Measurements from ENCODE around the gene MAP10. TPM values are rescaled to one million over a fixed set of nuclear protein-coding genes. Genes with fewer than 3 reads are reported as not detected.

Gene MAP10
- total RNA-seq, 1 donor from 2014 or later: 3.3 TPM

DNA sequence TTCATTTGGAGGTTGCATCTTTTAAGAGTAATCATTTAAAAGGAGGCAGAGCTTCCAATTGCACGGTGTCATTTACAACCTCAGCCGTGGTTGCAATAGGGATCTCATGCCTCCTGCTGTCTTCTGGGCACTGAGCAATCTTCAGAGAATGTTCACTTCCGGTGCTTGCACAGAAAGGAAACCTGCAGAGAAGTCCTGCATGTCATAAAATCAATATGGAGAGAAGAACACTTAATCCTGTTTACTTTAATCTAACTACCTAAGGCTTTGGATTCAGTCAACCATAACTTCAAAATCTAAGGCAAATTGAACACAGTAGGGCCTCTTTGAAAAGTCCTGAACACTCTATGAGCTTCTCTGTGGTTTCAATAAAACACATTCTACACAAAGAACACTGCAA lies 11.3 kb upstream of the MAP10 start:
- peak overlapping the region; percentile 17 for H3K27ac Mint-ChIP-seq
- peaks cover 14% of the 10 kb centered on the region for H3K4me1 ChIP-seq
- no peak for TF ChIP-seq CTCF (IDR thresholded peaks at IDR 0.05)
- no peak for TF ChIP-seq EZH2 (IDR thresholded peaks at IDR 0.05)
- TF ChIP-seq EZH2phosphoT487 (IDR thresholded peaks at IDR 0.05): no peak
- no peaks in the 10 kb centered on the region for H3K36me3 ChIP-seq
- H3K79me2 ChIP-seq (ENCODE audit: low read depth): no peaks in the 10 kb centered on the region
- peak; percentile 16 for DNase-seq (ENCODE audit: low spot score)
- peak overlapping the region; percentile 24 for H3K4me3 Mint-ChIP-seq
- H3K4me3 ChIP-seq: no peak overlapping the region
- no peaks in the 10 kb centered on the region for H3K9me3 ChIP-seq (ENCODE audit: low read depth)
- H4K20me1 ChIP-seq (ENCODE audit: low read depth): no peaks in the 10 kb centered on the region
- peak overlapping the region; percentile 28 for H3K4me2 ChIP-seq
- no peak overlapping the region for H3K9ac ChIP-seq
- H3K27me3 Mint-ChIP-seq (ENCODE audit: insufficient read depth, low read depth): no peaks in the 10 kb centered on the region
- H2AFZ ChIP-seq (replicated peaks): no peak overlapping the region
- H3K4me1 Mint-ChIP-seq: peaks cover 41% of the 10 kb centered on the region
- no peaks in the 10 kb centered on the region for H3K36me3 Mint-ChIP-seq
- H3K27me3 ChIP-seq: no peaks in the 10 kb centered on the region
- no peak overlapping the region for H3K27ac ChIP-seq
- peaks cover 2% of the 10 kb centered on the region for H3K9me3 Mint-ChIP-seq
- H3F3A ChIP-seq (ENCODE audit: low read depth): no peaks in the 10 kb centered on the region

- no peak overlapping the region for H3K4me2 ChIP-seq
- H3K79me2 ChIP-seq (ENCODE audit: low read depth): no peaks in the 10 kb centered on the region
- no peaks in the 10 kb centered on the region for H4K20me1 ChIP-seq (ENCODE audit: low read depth)
- no peak for TF ChIP-seq EZH2phosphoT487 (IDR thresholded peaks at IDR 0.05)
- no peak for TF ChIP-seq EZH2 (IDR thresholded peaks at IDR 0.05)
- no peak for TF ChIP-seq CTCF (IDR thresholded peaks at IDR 0.05)
- peaks cover 38% of the 10 kb centered on the region for H3K4me1 Mint-ChIP-seq
- no peaks in the 10 kb centered on the region for H3K36me3 Mint-ChIP-seq
- no peak overlapping the region for H2AFZ ChIP-seq (replicated peaks)
- H3K4me3 ChIP-seq: no peak overlapping the region
- no peaks in the 10 kb centered on the region for H3K36me3 ChIP-seq
- DNase-seq (ENCODE audit: low spot score): no peak
- H3K4me1 ChIP-seq: peaks cover 14% of the 10 kb centered on the region
- H3F3A ChIP-seq (ENCODE audit: low read depth): no peaks in the 10 kb centered on the region
- no peak overlapping the region for H3K9ac ChIP-seq
- no peaks in the 10 kb centered on the region for H3K9me3 ChIP-seq (ENCODE audit: low read depth)
- peak overlapping the region; percentile 6 for H3K27ac Mint-ChIP-seq
- H3K27me3 Mint-ChIP-seq (ENCODE audit: insufficient read depth, low read depth): no peaks in the 10 kb centered on the region
- no peaks in the 10 kb centered on the region for H3K9me3 Mint-ChIP-seq
- H3K4me3 Mint-ChIP-seq: no peak overlapping the region
- no peak overlapping the region for H3K27ac ChIP-seq
- H3K27me3 ChIP-seq: no peaks in the 10 kb centered on the region
Measured at GRCh38 chr1:232795497-232796053, 9.6 kb upstream of the MAP10 start.

DNA sequence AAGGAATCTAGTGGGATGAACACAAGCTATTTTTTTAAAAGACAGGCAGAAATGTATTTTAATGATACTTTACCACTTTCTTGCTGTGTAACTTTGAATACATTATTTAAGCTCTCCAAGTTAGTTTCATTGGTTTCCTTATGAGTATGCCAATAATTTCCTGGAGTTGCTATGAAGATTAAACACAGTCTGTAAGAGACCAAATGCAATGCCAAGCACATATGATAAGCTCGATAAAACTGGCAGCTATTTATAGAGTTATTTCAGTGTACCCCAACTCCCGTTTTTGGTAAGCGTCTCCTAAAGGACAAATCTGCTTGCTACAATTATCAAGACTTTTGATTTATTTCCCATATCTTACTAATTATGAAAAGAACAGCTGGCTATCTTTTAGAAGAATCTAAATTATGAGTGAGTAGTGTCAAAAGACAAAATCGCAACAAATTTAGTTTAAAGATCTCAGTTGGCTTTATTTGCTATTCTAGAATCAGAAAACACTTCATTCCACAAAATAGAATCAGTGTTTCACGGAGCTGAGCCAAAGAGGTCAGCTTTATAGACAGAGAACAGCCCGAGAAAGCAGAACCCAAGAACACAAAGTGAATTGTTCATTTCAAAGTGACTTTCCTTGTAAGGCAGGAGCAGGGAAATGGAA lies 7.2 kb upstream of the MAP10 start:
- Histone ChIP-seq H3K4me3 (no peak overlapping the region), H3K27me3 (no peaks in the 10 kb centered on the region), H2AFZ (replicated peaks) (no peak overlapping the region), H3F3A (ENCODE audit: low read depth) (no peaks in the 10 kb centered on the region), H3K79me2 (ENCODE audit: low read depth) (no peaks in the 10 kb centered on the region), H3K9me3 (ENCODE audit: low read depth) (no peaks in the 10 kb centered on the region), H3K9ac (no peak overlapping the region), H3K4me2 (no peak overlapping the region), H3K36me3 (no peaks in the 10 kb centered on the region), H3K27ac (no peak overlapping the region), H3K4me1 (peaks cover 14% of the 10 kb centered on the region), H4K20me1 (ENCODE audit: low read depth) (no peaks in the 10 kb centered on the region)
- no peak for TF ChIP-seq CTCF (IDR thresholded peaks at IDR 0.05)
- TF ChIP-seq EZH2 (IDR thresholded peaks at IDR 0.05): no peak
- TF ChIP-seq EZH2phosphoT487 (IDR thresholded peaks at IDR 0.05): no peak
- Mint-ChIP-seq H3K4me3 (no peak overlapping the region), H3K36me3 (no peaks in the 10 kb centered on the region), H3K9me3 (no peaks in the 10 kb centered on the region), H3K27me3 (ENCODE audit: insufficient read depth, low read depth) (no peaks in the 10 kb centered on the region), H3K27ac (no peak overlapping the region), H3K4me1 (peaks cover 30% of the 10 kb centered on the region)
- DNase-seq (ENCODE audit: low spot score): no peak

All from neural progenitor cell (in vitro differentiated cells).